ENCODE results near the gene FADS3. TPM values are rescaled to one million over a fixed set of nuclear protein-coding genes. Genes with fewer than 3 reads are reported as not detected.
A peak's percentile ranks its signal among the peaks of the same experiment; 100 is the strongest.

Gene FADS3
- total and polyA plus RNA-seq, 2 donors from 2014 or later, result 20.5 to 58.2 TPM

DNA sequence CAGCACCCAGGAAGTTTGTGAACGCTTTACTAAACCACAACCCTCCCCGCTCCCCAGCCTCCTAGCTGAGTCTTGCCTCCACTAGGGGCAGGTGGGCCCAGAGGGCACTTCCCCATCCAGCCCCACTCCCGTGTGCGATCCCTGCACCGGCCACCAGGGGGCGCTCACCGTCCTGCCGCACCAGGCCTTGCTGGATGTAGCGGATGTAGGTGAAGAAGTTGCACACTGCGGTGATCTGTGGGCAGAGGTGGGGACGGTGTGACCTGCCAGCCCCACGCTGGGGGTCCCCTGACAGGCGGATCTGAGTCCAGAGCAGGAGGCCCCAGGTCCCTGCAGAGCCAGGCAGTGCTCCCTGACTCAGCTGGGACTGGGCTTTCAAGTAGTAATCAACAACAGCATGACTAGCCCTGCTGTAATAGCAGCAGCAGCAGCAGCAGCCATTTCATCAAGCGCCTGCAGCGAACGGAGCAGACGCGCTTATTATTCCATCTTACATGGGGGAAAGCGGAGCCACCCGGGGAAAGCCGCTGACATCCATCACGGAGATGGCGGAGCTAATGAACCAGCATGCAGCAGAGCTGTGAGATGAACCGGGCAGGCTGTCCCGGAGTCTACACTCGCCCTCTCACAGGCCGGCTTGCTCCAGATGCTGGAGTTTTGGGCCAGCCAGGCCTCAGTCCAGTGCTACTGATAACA is 7.9 kb upstream of the FADS3 start:
- Histone ChIP-seq H3K36me3 (ENCODE audit: control insufficient read depth in 2 of 3, insufficient read depth in 3 of 3, low read length in 3 of 3) (peaks cover 0 to 8% (median 0%) of the 10 kb centered on the region in 3 donors), H3K4me3 (ENCODE audit: low read length in 3 of 3) (no peak overlapping the region), H3K4me1 (ENCODE audit: control insufficient read depth in 2 of 3, insufficient read depth in 2 of 3, low read depth in 1 of 3, low read length in 3 of 3) (peaks cover 0 to 6% (median 6%) of the 10 kb centered on the region in 3 donors), H3K9ac (ENCODE audit: low read length in 3 of 3) (no peak overlapping the region), H3K9me3 (ENCODE audit: control insufficient read depth in 2 of 3, insufficient read depth in 1 of 3, low read length in 3 of 3) (no peaks in the 10 kb centered on the region), H3K27ac (ENCODE audit: low read depth in 2 of 2, low read length in 2 of 2) (no peak overlapping the region), H3K27me3 (ENCODE audit: control insufficient read depth, insufficient read depth, low read length) (no peaks in the 10 kb centered on the region)
- intact Hi-C loops (cut with DNase I), result loop anchor here (5.0 kb wide), 1 partner anchor 183 kb away; no protein-coding TSS in a partner anchor
- DNase-seq, result peak; percentile 78 to 92 (median 89)
- FAIRE-seq, result no peak
- TF ChIP-seq, protein P1, sequence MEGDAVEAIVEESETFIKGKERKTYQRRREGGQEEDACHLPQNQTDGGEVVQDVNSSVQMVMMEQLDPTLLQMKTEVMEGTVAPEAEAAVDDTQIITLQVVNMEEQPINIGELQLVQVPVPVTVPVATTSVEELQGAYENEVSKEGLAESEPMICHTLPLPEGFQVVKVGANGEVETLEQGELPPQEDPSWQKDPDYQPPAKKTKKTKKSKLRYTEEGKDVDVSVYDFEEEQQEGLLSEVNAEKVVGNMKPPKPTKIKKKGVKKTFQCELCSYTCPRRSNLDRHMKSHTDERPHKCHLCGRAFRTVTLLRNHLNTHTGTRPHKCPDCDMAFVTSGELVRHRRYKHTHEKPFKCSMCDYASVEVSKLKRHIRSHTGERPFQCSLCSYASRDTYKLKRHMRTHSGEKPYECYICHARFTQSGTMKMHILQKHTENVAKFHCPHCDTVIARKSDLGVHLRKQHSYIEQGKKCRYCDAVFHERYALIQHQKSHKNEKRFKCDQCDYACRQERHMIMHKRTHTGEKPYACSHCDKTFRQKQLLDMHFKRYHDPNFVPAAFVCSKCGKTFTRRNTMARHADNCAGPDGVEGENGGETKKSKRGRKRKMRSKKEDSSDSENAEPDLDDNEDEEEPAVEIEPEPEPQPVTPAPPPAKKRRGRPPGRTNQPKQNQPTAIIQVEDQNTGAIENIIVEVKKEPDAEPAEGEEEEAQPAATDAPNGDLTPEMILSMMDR (IDR thresholded peaks at IDR 0.05; ENCODE audit: borderline replicate concordance, extremely low read depth, insufficient read depth), result peak; percentile 99

- Histone ChIP-seq H3K4me3 (ENCODE audit: low read length in 3 of 3) (no peak overlapping the region), H3K36me3 (ENCODE audit: control insufficient read depth in 2 of 3, insufficient read depth in 3 of 3, low read length in 3 of 3) (peaks cover 0 to 8% (median 0%) of the 10 kb centered on the region in 3 donors), H3K4me1 (ENCODE audit: control insufficient read depth in 2 of 3, insufficient read depth in 2 of 3, low read depth in 1 of 3, low read length in 3 of 3) (peaks cover 0 to 3% (median 0%) of the 10 kb centered on the region in 3 donors), H3K9me3 (ENCODE audit: control insufficient read depth in 2 of 3, insufficient read depth in 1 of 3, low read length in 3 of 3) (no peaks in the 10 kb centered on the region), H3K27me3 (ENCODE audit: control insufficient read depth, insufficient read depth, low read length) (no peaks in the 10 kb centered on the region), H3K27ac (ENCODE audit: low read depth in 2 of 2, low read length in 2 of 2) (no peak overlapping the region), H3K9ac (ENCODE audit: low read length in 3 of 3) (no peak overlapping the region)
- FAIRE-seq (no peak), DNase-seq (no peak)
- intact Hi-C loops (cut with DNase I), result loop anchor here (5.0 kb wide), 1 partner anchor 184 kb away; no protein-coding TSS in a partner anchor
- TF ChIP-seq, protein P1 (IDR thresholded peaks at IDR 0.05; ENCODE audit: borderline replicate concordance, extremely low read depth, insufficient read depth), result no peak
Measured at GRCh38 chr11:61898247-61898582, 6.9 kb upstream of the FADS3 start.

GRCh38 chr11:61897387-61898246 is 6.3 kb upstream of the FADS3 start:
- Histone ChIP-seq H3K4me1 (ENCODE audit: control insufficient read depth in 2 of 3, insufficient read depth in 2 of 3, low read depth in 1 of 3, low read length in 3 of 3) (peaks cover 0 to 3% (median 0%) of the 10 kb centered on the region in 3 donors), H3K9me3 (ENCODE audit: control insufficient read depth in 2 of 3, insufficient read depth in 1 of 3, low read length in 3 of 3) (no peaks in the 10 kb centered on the region), H3K36me3 (ENCODE audit: control insufficient read depth in 2 of 3, insufficient read depth in 3 of 3, low read length in 3 of 3) (peaks cover 0 to 8% (median 0%) of the 10 kb centered on the region in 3 donors), H3K4me3 (ENCODE audit: low read length in 3 of 3) (no peak overlapping the region), H3K27ac (ENCODE audit: low read depth in 2 of 2, low read length in 2 of 2) (no peak overlapping the region), H3K9ac (ENCODE audit: low read length in 3 of 3) (no peak overlapping the region), H3K27me3 (ENCODE audit: control insufficient read depth, insufficient read depth, low read length) (no peaks in the 10 kb centered on the region)
- DNase-seq (peak; percentile 80 to 91 (median 87)), FAIRE-seq (no peak)
- intact Hi-C loops (cut with DNase I), result loop anchor here (5.0 kb wide), 1 partner anchor 185 kb away; no protein-coding TSS in a partner anchor
- TF ChIP-seq, protein P1 (IDR thresholded peaks at IDR 0.05; ENCODE audit: borderline replicate concordance, extremely low read depth, insufficient read depth), result peak; percentile 84

Measured in kidney (tissue), 14 donors.